Activated naive CD4-positive, alpha-beta T cell treated with anti-CD3 and anti-CD28 coated beads, Interleukin-2, amount 50 U/mL, for 72 hours (primary cell): ENCODE results near the gene ADAM12. TPM values are rescaled to one million over a fixed set of nuclear protein-coding genes. Genes with fewer than 3 reads are reported as not detected.

Experiments
- ATAC-seq, 2 donors: fragments of 150-1000 bp; cut with Tn5 transposase; 2 replicates each; pipeline ENCODE4 v1.10.0; 2021; ENCODE audit warnings: mild to moderate bottlenecking in 2 of 2, moderate library complexity in 2 of 2
- DNase-seq, 2 donors: peaks; one replicate each; pipeline ENCODE4 v3.0.0; 2021 to 2022; ENCODE audit warnings: low spot score in 2 of 2
- H3K27ac Mint-ChIP-seq, 2 donors: one replicate each; pipeline ENCODE4 v1.8.0; 2022; ENCODE audit warnings: mild to moderate bottlenecking in 2 of 2, mixed read lengths in 2 of 2
- H3K36me3 Mint-ChIP-seq, 2 donors: one replicate each; pipeline ENCODE4 v1.8.0; 2022; ENCODE audit warnings: mixed read lengths in 2 of 2
- H3K9me3 Mint-ChIP-seq, 2 donors: one replicate each; pipeline ENCODE4 v1.8.0; 2022; ENCODE audit warnings: mixed read lengths in 2 of 2
- total RNA-seq, 2 donors: library from RNA; stranded (reverse); gene quantifications; one replicate each; pipeline ENCODE4 v1.2.3, GENCODE V29; 2022

The ADAM12 gene
- total RNA-seq, 2 donors from 2014 or later: 0.32 to 1.2 TPM

DNA sequence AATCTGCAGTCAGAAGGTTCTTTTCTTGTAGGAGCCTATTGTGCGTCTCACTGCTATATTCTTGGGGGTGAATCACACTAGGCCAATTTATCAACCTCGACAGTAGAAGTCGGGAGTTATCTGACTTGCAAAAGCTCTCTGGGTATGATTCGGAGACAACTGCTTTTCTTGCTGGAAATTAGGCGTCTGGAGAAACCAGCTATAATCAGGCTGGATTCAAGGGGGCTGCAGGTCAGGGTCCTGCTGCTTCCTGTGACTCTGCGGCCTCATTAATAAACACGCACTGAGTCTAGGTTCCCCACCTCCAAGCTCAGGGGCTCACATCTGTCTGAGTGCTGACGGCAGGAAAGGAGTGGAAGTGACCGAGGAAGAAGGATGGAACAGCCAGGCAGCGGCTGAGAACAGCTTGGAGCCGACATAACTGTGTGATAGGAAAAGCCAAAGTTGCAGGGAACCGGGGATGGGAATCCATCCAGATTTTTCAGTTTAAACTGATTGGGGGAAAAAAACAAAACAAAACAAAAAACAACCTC lies 307.3 kb downstream of the ADAM12 start:
- Mint-ChIP-seq H3K36me3 (no peaks in the 10 kb centered on the region), H3K27ac (no peak overlapping the region), H3K9me3 (no peaks in the 10 kb centered on the region)
- ATAC-seq (no peak), DNase-seq (no peak)

DNA sequence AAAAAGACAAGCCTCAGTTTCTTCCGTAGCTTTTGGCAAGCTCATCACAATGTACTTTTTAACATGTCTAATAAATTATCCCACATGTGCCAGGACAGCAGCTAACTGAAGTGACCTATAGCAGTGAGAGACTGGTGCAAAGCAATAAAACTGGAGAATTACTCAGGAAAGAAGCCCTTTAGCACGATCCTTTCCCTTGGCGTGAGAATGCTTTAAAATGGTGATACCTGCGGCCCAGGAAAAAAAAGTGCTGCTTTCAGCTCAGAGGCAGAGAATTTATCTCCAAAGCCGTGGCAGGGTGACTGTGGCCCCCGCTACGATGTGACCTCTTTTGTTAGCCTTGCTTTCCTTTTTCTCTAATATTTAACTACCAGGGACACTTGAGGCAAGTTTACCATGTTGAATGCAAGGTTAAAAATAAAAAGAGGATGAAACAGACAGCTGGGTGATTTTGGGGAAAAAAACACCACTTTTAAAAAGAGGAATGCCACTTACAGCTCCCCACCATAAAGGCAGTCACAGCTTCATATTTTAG lies 307.9 kb downstream of the ADAM12 start:
- no peak for DNase-seq
- peaks cover 0 to under 1% of the 10 kb centered on the region in 2 donors for H3K9me3 Mint-ChIP-seq
- no peak overlapping the region for H3K27ac Mint-ChIP-seq
- ATAC-seq: no peak
- no peaks in the 10 kb centered on the region for H3K36me3 Mint-ChIP-seq

DNA sequence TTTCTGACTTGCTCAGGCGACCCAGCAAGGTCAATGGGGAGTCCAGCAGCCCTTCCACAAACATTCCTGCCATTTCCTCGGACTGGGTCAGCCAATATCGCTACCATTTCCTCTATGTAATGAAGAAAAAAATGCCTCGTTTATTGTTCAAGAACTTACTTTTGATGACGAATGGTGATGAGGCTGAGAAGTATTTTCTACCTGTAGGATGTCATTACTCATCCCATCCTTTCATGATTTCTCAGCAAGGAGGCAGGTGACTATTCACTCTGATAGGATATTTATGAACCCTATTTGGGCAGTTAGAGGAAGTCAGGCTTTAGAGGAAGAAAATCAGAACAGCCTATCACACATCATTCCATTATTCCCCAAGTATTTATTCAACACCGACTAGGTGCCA lies 313.3 kb downstream of the ADAM12 start:
- no peaks in the 10 kb centered on the region for H3K36me3 Mint-ChIP-seq
- DNase-seq: no peak
- H3K9me3 Mint-ChIP-seq: peaks cover 3 to 4% of the 10 kb centered on the region in 2 donors
- ATAC-seq: no peak
- H3K27ac Mint-ChIP-seq: no peak overlapping the region

GRCh38 chr10:126074291-126074690 lies 314.0 kb downstream of the ADAM12 start:
- DNase-seq (no peak), ATAC-seq (no peak)
- H3K36me3 Mint-ChIP-seq: no peaks in the 10 kb centered on the region
- peaks cover 3 to 4% of the 10 kb centered on the region in 2 donors for H3K9me3 Mint-ChIP-seq
- no peak overlapping the region for H3K27ac Mint-ChIP-seq

DNA sequence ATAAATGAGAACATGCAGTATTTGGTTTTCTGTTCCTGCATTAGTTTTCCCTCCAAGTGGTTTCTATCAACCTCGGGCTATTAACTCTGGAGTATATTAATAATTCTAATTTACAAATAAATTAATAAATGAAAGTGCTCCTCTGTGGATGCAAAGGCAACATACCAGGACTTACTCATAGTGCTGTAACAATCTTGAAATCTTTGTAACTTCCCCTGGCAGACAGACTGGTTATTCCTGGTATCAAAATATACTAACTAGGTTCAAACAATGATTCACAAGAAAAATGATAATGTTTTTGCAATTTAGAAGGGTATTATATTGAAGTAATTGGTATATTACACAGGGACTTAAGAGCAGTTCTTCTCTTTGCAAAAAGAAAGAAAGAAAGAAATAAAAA lies 314.7 kb downstream of the ADAM12 start:
- Mint-ChIP-seq H3K36me3 (no peaks in the 10 kb centered on the region), H3K27ac (no peak overlapping the region), H3K9me3 (peaks cover 3 to 4% of the 10 kb centered on the region in 2 donors)
- ATAC-seq: no peak
- DNase-seq: no peak

DNA sequence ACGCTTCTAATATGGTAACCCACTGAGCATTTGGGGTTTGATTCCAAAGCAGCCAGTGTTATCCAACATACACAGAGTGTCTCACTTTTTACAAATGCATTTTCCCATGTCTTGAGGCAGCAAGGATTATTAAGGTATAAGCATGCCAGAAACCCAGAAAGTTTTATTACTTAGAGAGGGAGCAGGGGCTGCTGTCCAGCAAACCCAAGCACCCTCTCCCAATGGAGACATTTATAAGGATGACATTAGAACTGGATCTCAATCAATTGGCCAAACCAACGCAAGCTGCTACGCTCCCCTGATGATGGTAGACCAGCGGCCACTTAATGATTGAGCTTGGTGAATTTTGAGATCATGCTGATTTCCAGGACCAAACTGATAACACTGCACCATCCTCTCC lies 315.7 kb downstream of the ADAM12 start:
- Mint-ChIP-seq H3K9me3 (peaks cover 3 to 4% of the 10 kb centered on the region in 2 donors), H3K27ac (no peak overlapping the region), H3K36me3 (no peaks in the 10 kb centered on the region)
- ATAC-seq: no peak
- DNase-seq: no peak

- no peak for ATAC-seq
- H3K36me3 Mint-ChIP-seq: no peaks in the 10 kb centered on the region
- no peak for DNase-seq
- H3K9me3 Mint-ChIP-seq: peaks cover 3 to 4% of the 10 kb centered on the region in 2 donors
- H3K27ac Mint-ChIP-seq: no peak overlapping the region
Observed at GRCh38 chr10:126070476-126071215, 317.6 kb downstream of the ADAM12 start.

DNA sequence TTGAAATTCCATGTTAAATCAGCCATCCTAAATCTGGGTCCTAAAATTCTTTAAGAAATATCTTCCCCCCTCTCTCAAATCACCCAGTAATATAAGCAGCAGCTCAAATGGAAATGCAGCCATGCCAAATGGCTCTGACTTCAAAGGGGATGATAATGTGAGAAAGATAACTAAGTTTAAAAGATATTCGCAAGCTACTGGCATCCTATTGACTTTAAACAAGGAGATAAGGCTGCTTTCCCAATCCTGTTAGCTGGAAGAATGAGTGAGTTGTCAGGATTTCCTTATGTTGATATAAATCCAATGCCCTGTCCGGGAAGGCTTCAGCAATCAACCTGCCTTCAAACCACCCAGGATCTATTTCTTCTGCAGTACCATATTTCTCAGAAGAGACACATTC lies 320.0 kb downstream of the ADAM12 start:
- Mint-ChIP-seq H3K27ac (no peak overlapping the region), H3K36me3 (no peaks in the 10 kb centered on the region), H3K9me3 (no peaks in the 10 kb centered on the region)
- DNase-seq (no peak), ATAC-seq (no peak)

GRCh38 chr10:126066456-126066855 lies 321.8 kb downstream of the ADAM12 start:
- DNase-seq (no peak), ATAC-seq (no peak)
- no peak overlapping the region for H3K27ac Mint-ChIP-seq
- no peaks in the 10 kb centered on the region for H3K36me3 Mint-ChIP-seq
- no peaks in the 10 kb centered on the region for H3K9me3 Mint-ChIP-seq

- ATAC-seq: no peak
Observed at GRCh38 chr10:126065751-126066377, 322.4 kb downstream of the ADAM12 start.

DNA sequence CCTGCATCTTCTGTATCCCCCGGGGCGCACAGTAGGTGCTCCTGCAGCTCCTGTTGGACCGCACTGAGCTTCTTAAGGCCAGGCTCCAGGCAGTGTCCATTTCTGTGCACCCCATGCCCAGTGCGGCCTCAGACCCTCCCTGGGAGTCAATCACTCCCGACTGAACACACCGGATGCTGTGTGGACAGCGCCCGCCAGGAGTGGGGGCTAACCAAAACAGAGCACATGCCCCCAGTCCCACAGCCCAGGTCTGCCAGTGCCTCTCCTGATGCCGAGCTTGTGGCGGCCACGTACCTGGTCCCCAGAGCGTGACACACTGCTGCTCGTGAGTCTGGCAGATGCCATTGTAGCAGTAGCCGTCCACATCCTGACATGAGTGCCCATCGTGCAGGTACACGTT lies 323.8 kb downstream of the ADAM12 start:
- H3K36me3 Mint-ChIP-seq: no peaks in the 10 kb centered on the region
- no peak for DNase-seq
- ATAC-seq: no peak
- no peaks in the 10 kb centered on the region for H3K9me3 Mint-ChIP-seq
- no peak overlapping the region for H3K27ac Mint-ChIP-seq

More at GRCh38 chr10:126065751-126066377, 322.4 kb downstream of the ADAM12 start:
- H3K27ac Mint-ChIP-seq: no peak overlapping the region
- no peak for DNase-seq
- H3K9me3 Mint-ChIP-seq: no peaks in the 10 kb centered on the region
- H3K36me3 Mint-ChIP-seq: no peaks in the 10 kb centered on the region

- no peak for DNase-seq
- no peak for ATAC-seq
- peak overlapping the region in 1 of 2 donors; percentile 15 for H3K27ac Mint-ChIP-seq
- no peaks in the 10 kb centered on the region for H3K36me3 Mint-ChIP-seq
- H3K9me3 Mint-ChIP-seq: no peaks in the 10 kb centered on the region
Observed at GRCh38 chr10:126063353-126063791, 324.9 kb downstream of the ADAM12 start.

DNA sequence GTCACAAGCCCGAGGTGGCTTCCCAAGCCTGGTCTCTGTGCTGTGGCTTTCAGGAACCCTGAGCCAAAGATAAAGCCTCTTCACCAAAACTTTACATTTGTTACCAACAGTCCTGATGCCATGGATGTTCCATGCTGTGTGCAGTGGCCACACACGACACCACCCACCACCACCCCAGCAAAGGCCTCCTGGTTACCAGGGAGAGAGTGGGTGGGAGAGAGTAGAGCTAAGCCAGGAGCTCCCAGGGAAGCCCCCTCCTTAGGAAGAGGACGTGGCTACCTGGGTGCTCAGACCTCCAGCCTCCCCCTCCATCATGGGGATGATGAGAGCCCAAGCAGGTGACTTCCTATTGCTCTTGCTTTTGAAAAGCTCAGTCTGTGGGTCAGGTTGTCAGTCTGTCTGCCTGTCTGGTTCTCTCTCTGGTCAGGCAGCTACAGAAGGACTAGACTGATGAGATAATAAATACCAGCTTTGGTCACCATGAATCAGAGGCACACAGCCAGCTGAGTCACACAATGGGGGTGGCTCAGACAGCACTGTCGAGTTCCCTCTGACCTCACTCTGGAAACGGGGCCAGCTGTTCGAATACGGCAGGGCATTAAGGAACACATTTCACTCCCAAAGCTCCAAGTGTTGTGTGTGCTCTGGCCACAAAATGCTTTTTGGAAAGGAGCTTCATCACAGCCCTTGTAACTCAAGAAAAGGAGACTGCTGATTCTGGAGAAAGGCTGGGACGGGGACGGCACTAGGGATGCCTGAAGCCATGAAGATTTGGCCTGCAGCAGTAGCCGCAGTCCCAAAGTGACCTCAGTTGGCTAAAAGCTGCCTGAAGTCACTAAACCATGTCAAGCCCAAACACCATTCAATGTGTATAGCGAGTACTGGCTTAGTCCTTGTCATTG lies 325.9 kb downstream of the ADAM12 start:
- ATAC-seq: no peak
- no peak for DNase-seq
- Mint-ChIP-seq H3K36me3 (no peaks in the 10 kb centered on the region), H3K9me3 (no peaks in the 10 kb centered on the region), H3K27ac (no peak overlapping the region)

- H3K9me3 Mint-ChIP-seq: no peaks in the 10 kb centered on the region
- DNase-seq (no peak), ATAC-seq (no peak)
- no peak overlapping the region for H3K27ac Mint-ChIP-seq
- no peaks in the 10 kb centered on the region for H3K36me3 Mint-ChIP-seq
Observed at GRCh38 chr10:126061526-126061925, 326.8 kb downstream of the ADAM12 start.

- no peak for ATAC-seq
- no peaks in the 10 kb centered on the region for H3K36me3 Mint-ChIP-seq
- no peak overlapping the region for H3K27ac Mint-ChIP-seq
- no peaks in the 10 kb centered on the region for H3K9me3 Mint-ChIP-seq
- no peak for DNase-seq
Observed at GRCh38 chr10:126060261-126060931, 327.9 kb downstream of the ADAM12 start.
